GM13977 (cell line): ENCODE data around the gene NLRC5.
"Not testable (repeated sequence)": the region's sequence is repeated elsewhere in the genome, so short reads cannot be mapped to it uniquely, and the experiment has no call there.

Source experiments
- DNase-seq: peaks from one replicate; pipeline ENCODE4 v3.0.0; 2012; ENCODE audit warnings: low spot score
- CTCF ChIP-seq: IDR thresholded peaks from 2 replicates; pipeline ENCODE4 v1.5.1; 2012; ENCODE audit warnings: mild to moderate bottlenecking, control low read depth; ENCODE audit not compliant: insufficient read depth; ENCODE audit errors: extremely low read depth, missing control alignments
- in situ Hi-C: fragments of 300-500 bp; cut with MboI; formaldehyde crosslinking; loops from one replicate; pipeline ENCODE4 v1.12.0; 2022; ENCODE audit warnings: low sequenced_read_pairs, low pct_unique_long_range_greater_than_20kb, mixed read lengths, inconsistent platforms; ENCODE audit not compliant: unreplicated experiment

The NLRC5 gene

GRCh38 chr16:56982695-56983094 lies 6.7 kb upstream of the NLRC5 start:
- in situ Hi-C loops = no loop called here
- DNase-seq = no peak
- TF ChIP-seq CTCF = no peak

GRCh38 chr16:56983211-56983751 lies 6.1 kb upstream of the NLRC5 start:
- in situ Hi-C loops = no loop called here
- DNase-seq = no peak
- no peak for TF ChIP-seq CTCF

GRCh38 chr16:56984639-56985038 lies 4.7 kb upstream of the NLRC5 start:
- in situ Hi-C loops = no loop called here
- TF ChIP-seq CTCF = no peak
- DNase-seq = no peak

- no peak for DNase-seq
- in situ Hi-C loops = no loop called here
- TF ChIP-seq CTCF = no peak
Measured at GRCh38 chr16:56985288-56985961, 3.9 kb upstream of the NLRC5 start.

- no peak for TF ChIP-seq CTCF
- no peak for DNase-seq
- in situ Hi-C loops = no loop called here
Measured at GRCh38 chr16:56985962-56986360, 3.4 kb upstream of the NLRC5 start.

GRCh38 chr16:56986361-56986760 lies 3.0 kb upstream of the NLRC5 start:
- in situ Hi-C loops = no loop called here
- TF ChIP-seq CTCF = no peak
- no peak for DNase-seq

- in situ Hi-C loops, DNase-seq: not testable (repeated sequence)
Measured at GRCh38 chr16:56986908-56987307, 2.4 kb upstream of the NLRC5 start.
